K562 (cell line): ENCODE measurements around the gene MAP7D1. TPM values are rescaled to one million over a fixed set of nuclear protein-coding genes. Genes with fewer than 3 reads are reported as not detected.

Experiments
- ATAC-seq: fragments of 200-7000 bp; cut with Tn5 transposase; 3 replicates; pipeline ENCODE4 v1.9.1; 2020; ENCODE audit warnings: moderate library complexity
- BruUV-seq: library from RNA; stranded (reverse); fragments of 400-500 nt; replicated peaks from 2 replicates; lab custom pipeline; 2021; lab: Mats Ljungman, UMichigan
- CTCF ChIA-PET: fragments of 300-600 bp; formaldehyde crosslinking; extraction: SDS; loops from one replicate; lab custom pipeline; 2021; ENCODE audit warnings: low intra/inter-chr PET ratio; lab: Yijun Ruan, JAX
- POLR2A ChIA-PET: fragments of 300-600, 350-650 bp; sonication (Branson Sonifier 250); formaldehyde crosslinking; extraction: SDS; loops from one replicate; lab custom pipeline; 2021; ENCODE audit warnings: antibody characterized with exemption, inconsistent platforms; lab: Yijun Ruan, JAX
- DNase-seq, 4 experiments: peaks; one replicate each; pipeline versions ENCODE4 v3.0.0 to v3.0.0-alpha.2; 2011 to 2018; ENCODE audit warnings: low spot score in 3 of 4, mixed read lengths in 3 of 4; ENCODE audit errors: extremely low read depth in 1 of 4
- FAIRE-seq: peaks from 2 replicates; lab custom pipeline; 2011; peaks lifted over from hg19 to GRCh38; lab: Jason Lieb, UNC
- H2AFZ ChIP-seq: 2 replicates; pipeline ENCODE4 v1.6.0; 2011; ENCODE audit warnings: low read depth, low read length, control low read depth, inconsistent platforms
- H3K27ac ChIP-seq: fragments of 200-600 bp; 3 replicates; pipeline ENCODE4 v1.8.0; 2011; ENCODE audit warnings: low read depth, mild to moderate bottlenecking, control low read depth, inconsistent platforms, low read length, moderate library complexity, mixed read lengths; ENCODE audit errors: extremely low read depth
- H3K27me3 ChIP-seq, 2 experiments: fragments of 300-600 bp in 1 of 2; 2 replicates in 1 of 2; 3 replicates in 1 of 2; pipeline versions ENCODE4 v1.6.0 to v1.8.0; 2011; ENCODE audit warnings: inconsistent platforms in 2 of 2, low read length in 2 of 2, mild to moderate bottlenecking in 1 of 2, mixed read lengths in 1 of 2, moderate library complexity in 1 of 2; ENCODE audit not compliant: control insufficient read depth in 2 of 2, insufficient read depth in 2 of 2
- H3K36me3 ChIP-seq: fragments of 300-600 bp; 3 replicates; pipeline ENCODE4 v1.8.0; 2011; ENCODE audit warnings: mild to moderate bottlenecking, low read length, inconsistent platforms; ENCODE audit not compliant: control insufficient read depth, insufficient read depth
- H3K4me1 ChIP-seq, 2 experiments: fragments of 200-600 bp in 1 of 2; replicated peaks in 1 of 2; 2 replicates in 1 of 2; 3 replicates in 1 of 2; pipeline versions ENCODE4 v1.5.1 to v1.8.0; 2011; ENCODE audit warnings: inconsistent platforms in 2 of 2, low read length in 2 of 2, mild to moderate bottlenecking in 1 of 2, mixed read lengths in 1 of 2, moderate library complexity in 1 of 2; ENCODE audit not compliant: control insufficient read depth in 2 of 2, insufficient read depth in 2 of 2
- H3K4me2 ChIP-seq: 2 replicates; pipeline ENCODE4 v1.6.1; 2011; ENCODE audit warnings: low read length, control low read depth, inconsistent platforms, mixed read lengths; ENCODE audit not compliant: insufficient read depth
- H3K4me3 ChIP-seq: fragments of 200-600 bp; sonication (generic), shearing (Covaris generic); 2 replicates; pipeline ENCODE4 v1.5.1; 2016; ENCODE audit warnings: control low read depth, inconsistent platforms
- H3K79me2 ChIP-seq: fragments of 200-600 bp; 3 replicates; pipeline ENCODE4 v1.8.0; 2011; ENCODE audit warnings: low read length, inconsistent platforms; ENCODE audit not compliant: control insufficient read depth, insufficient read depth
- H3K9ac ChIP-seq, 2 experiments: 2 replicates each; pipeline versions ENCODE4 v1.6.0 to v1.6.1; 2011; ENCODE audit warnings: low read depth in 2 of 2, low read length in 2 of 2, control low read depth in 1 of 2, inconsistent platforms in 1 of 2, mild to moderate bottlenecking in 1 of 2, mixed read lengths in 1 of 2; ENCODE audit not compliant: insufficient read depth in 1 of 2
- H3K9me1 ChIP-seq: one replicate; pipeline ENCODE4 v1.6.0; 2011; ENCODE audit warnings: inconsistent platforms, mild to moderate bottlenecking, low read length, moderate library complexity; ENCODE audit not compliant: control insufficient read depth, insufficient read depth
- H3K9me3 ChIP-seq: replicated peaks from 2 replicates; pipeline ENCODE4 v1.5.1; 2011; ENCODE audit warnings: low read depth, low read length, inconsistent platforms; ENCODE audit not compliant: control insufficient read depth, insufficient read depth
- H4K20me1 ChIP-seq: replicated peaks from 2 replicates; pipeline ENCODE4 v1.6.1; 2011; ENCODE audit warnings: low read length, inconsistent platforms, mixed read lengths; ENCODE audit not compliant: control insufficient read depth, insufficient read depth
- EGR1 ChIP-seq: fragments of 450-650 bp; conservative IDR thresholded peaks from 2 replicates; pipeline ENCODE4 v1.6.1; 2017; ENCODE audit warnings: mild to moderate bottlenecking
- FOXP1 ChIP-seq: sonication (generic); formaldehyde crosslinking; IDR thresholded peaks from 2 replicates; pipeline ENCODE4 v1.8.0; 2022; ENCODE audit warnings: mild to moderate bottlenecking, missing genetic modification reagents
- HNRNPH1 ChIP-seq: fragments of 200-400 bp; formaldehyde crosslinking; optimal IDR thresholded peaks from 2 replicates; pipeline ENCODE3; 2017; ENCODE audit warnings: low read depth, mild to moderate bottlenecking, low read length, moderate library complexity
- LARP7 ChIP-seq: fragments of 450-650 bp; IDR thresholded peaks from 2 replicates; pipeline ENCODE4 v1.6.1; 2016
- PHF8 ChIP-seq: fragments of 200-600 bp; sonication (generic); IDR thresholded peaks from 2 replicates; pipeline ENCODE4 v1.6.1; 2012; ENCODE audit warnings: mixed run types, mild to moderate bottlenecking, inconsistent platforms, low read length, moderate library complexity, borderline replicate concordance
- SPI1 ChIP-seq: IDR thresholded peaks from 2 replicates; pipeline ENCODE4 v1.6.1; 2011; ENCODE audit warnings: low read depth, low read length, control low read depth, borderline replicate concordance
- TEAD4 ChIP-seq, 2 experiments: sonication (generic) in 1 of 2; formaldehyde crosslinking in 1 of 2; IDR thresholded peaks; 2 replicates each; pipeline versions ENCODE4 v1.6.1 to v1.8.0; 2012 to 2022; ENCODE audit warnings: borderline replicate concordance in 1 of 2, inconsistent platforms in 1 of 2, low read length in 1 of 2, mild to moderate bottlenecking in 1 of 2, missing genetic modification reagents in 1 of 2
- TFAP4 ChIP-seq: sonication (generic); formaldehyde crosslinking; IDR thresholded peaks from 2 replicates; pipeline ENCODE4 v1.8.0; 2022; ENCODE audit warnings: missing genetic modification reagents, mild to moderate bottlenecking, moderate library complexity, borderline replicate concordance
- ZNF174 ChIP-seq: fragments of 250-450 bp; sonication (Bioruptor Pico); IDR thresholded peaks from 2 replicates; pipeline ENCODE4 v1.4.0; 2020; ENCODE audit warnings: mild to moderate bottlenecking
- ZNF280A ChIP-seq: fragments of 450-650 bp; IDR thresholded peaks from 2 replicates; pipeline ENCODE4 v1.6.1; 2018; ENCODE audit warnings: mild to moderate bottlenecking, low read depth; ENCODE audit not compliant: partially characterized antibody
- ZNF436 ChIP-seq: fragments of 250-450, 450-650 bp; sonication (Bioruptor Pico); formaldehyde crosslinking; IDR thresholded peaks from 2 replicates; pipeline ENCODE4 v1.7.0; 2020; ENCODE audit warnings: mild to moderate bottlenecking
- ZNF740 ChIP-seq, 3 experiments: fragments of 200-800 bp in 1 of 3; sonication (Bioruptor generic) in 1 of 3; sonication (generic) in 1 of 3; formaldehyde crosslinking in 1 of 3; IDR thresholded peaks; 2 replicates each; pipeline versions ENCODE4 v1.6.1 to v1.8.0; 2016 to 2022; ENCODE audit warnings: mild to moderate bottlenecking in 2 of 3, missing compliant biosample characterization in 2 of 3, missing genetic modification characterization in 2 of 3, missing genetic modification reagents in 1 of 3
- WGBS: fragments of 100-300 bp; shearing (Covaris generic); methylation state at CpG from one replicate; pipeline ENCODE4 v1.1.6; 2016; ENCODE audit warnings: low coverage, mixed read lengths; ENCODE audit not compliant: insufficient coverage; ENCODE audit errors: missing lambda C conversion rate; 5-methylcytosine and 5-hydroxymethylcytosine counted together
- in situ Hi-C: fragments of 300-500 bp; cut with MboI; formaldehyde crosslinking; loops from 4 replicates; pipeline ENCODE4 v1.15.0; 2018; ENCODE audit warnings: inconsistent platforms, mixed read lengths
- intact Hi-C: fragments of 100-400 bp; cut with micrococcal nuclease; formaldehyde crosslinking; loops from 2 replicates; pipeline ENCODE4 v1.14.2; 2022
- polyA plus RNA-seq, 8 experiments: library from polyadenylated mRNA; depleted of rRNA in 4 of 8; stranded (reverse) in 5 of 8; unstranded in 3 of 8; fragments of >200 nt; fragmentation: Nextera tagmentation in 2 of 8; fragmentation: Illumina TruSeq in 1 of 8; extraction: Ambion mirVana in 2 of 8; extraction: Trizol in 1 of 8; gene quantifications; 2 replicates each; pipeline versions ENCODE4 v1.2.1 to v1.2.3, GENCODE V29; 2011 to 2014; ENCODE audit warnings: inconsistent platforms in 1 of 8, missing spikeins in 1 of 8
- total RNA-seq, 7 experiments: library from RNA; depleted of rRNA in 6 of 7; stranded (reverse); fragments of >200 nt in 6 of 7; fragmentation: Illumina TruSeq in 2 of 7; extraction: Trizol in 2 of 7; gene quantifications; 2 replicates each; pipeline versions ENCODE4 v1.2.1 to v1.2.3, GENCODE V29; 2011 to 2021; ENCODE audit warnings: low replicate concordance in 1 of 7
- TF ChIP-seq, protein P1 (sequence below): fragments of 450-650 bp; formaldehyde crosslinking; IDR thresholded peaks from 2 replicates; pipeline ENCODE4 v1.4.0; 2020; ENCODE audit warnings: mild to moderate bottlenecking, moderate library complexity

MAP7D1 gene
- total and polyA plus RNA-seq, 9 of the 15 experiments (the other 6 are each of a cell fraction or from before 2014, with no cell fraction given), result 3.6 to 108 (median 34.5) TPM

- no peak overlapping the region; the same call in 2 of the 3 replicates for H3K27ac ChIP-seq
- peaks cover 0 to 10% of the 10 kb centered on the region in 2 experiments; a peak in 1 of 5 replicates for H3K27me3 ChIP-seq
- no peaks in the 10 kb centered on the region for H3K9me3 ChIP-seq
- H2AFZ ChIP-seq, result no peak overlapping the region
- no peaks in the 10 kb centered on the region for H3K36me3 ChIP-seq
- H4K20me1 ChIP-seq, result no peaks in the 10 kb centered on the region
- peak overlapping the region in 1 of 2 experiments; percentile 29; a peak in 1 of 4 replicates for H3K9ac ChIP-seq
- H3K9me1 ChIP-seq, result no peaks in the 10 kb centered on the region
- ATAC-seq (no peak), DNase-seq (peak in 2 of 4 experiments; percentile 45 to 48), FAIRE-seq (no peak)
- H3K4me3 ChIP-seq, result no peak overlapping the region
- no peak overlapping the region for H3K4me2 ChIP-seq
- 44% methylated on average over 6 of the region's 7 CpGs for WGBS
- ChIA-PET CTCF (interaction anchor here (1.3 kb wide), 1 partner anchor 27 kb away, joined by 5 read pairs; no protein-coding TSS in a partner anchor), POLR2A (interaction anchor here (1.5 to 2.3 kb wide), 2 partner anchors 9 to 180 kb away, joined by 3 to 19 read pairs; partner anchors contain the start of gene SH3D21)
- no TSS peak for BruUV-seq
- intact Hi-C loops, result no loop called here
- in situ Hi-C loops, result no loop called here
- no peaks in the 10 kb centered on the region for H3K79me2 ChIP-seq
- H3K4me1 ChIP-seq, result peaks cover 16 to 42% of the 10 kb centered on the region in 2 experiments
- peak; percentile 56; the same call in 1 of the 2 replicates for TF ChIP-seq TEAD4 (IDR thresholded peaks at IDR 0.05; ENCODE audit: low read length)
- TF ChIP-seq TEAD4 (CRISPR knock-in tag; IDR thresholded peaks at IDR 0.05; ENCODE audit: borderline replicate concordance), result no peak
- TF ChIP-seq, protein P1, sequence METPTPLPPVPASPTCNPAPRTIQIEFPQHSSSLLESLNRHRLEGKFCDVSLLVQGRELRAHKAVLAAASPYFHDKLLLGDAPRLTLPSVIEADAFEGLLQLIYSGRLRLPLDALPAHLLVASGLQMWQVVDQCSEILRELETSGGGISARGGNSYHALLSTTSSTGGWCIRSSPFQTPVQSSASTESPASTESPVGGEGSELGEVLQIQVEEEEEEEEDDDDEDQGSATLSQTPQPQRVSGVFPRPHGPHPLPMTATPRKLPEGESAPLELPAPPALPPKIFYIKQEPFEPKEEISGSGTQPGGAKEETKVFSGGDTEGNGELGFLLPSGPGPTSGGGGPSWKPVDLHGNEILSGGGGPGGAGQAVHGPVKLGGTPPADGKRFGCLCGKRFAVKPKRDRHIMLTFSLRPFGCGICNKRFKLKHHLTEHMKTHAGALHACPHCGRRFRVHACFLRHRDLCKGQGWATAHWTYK (CRISPR knock-in tag), result no peak
- TF ChIP-seq TFAP4 (CRISPR knock-in tag), result peak; percentile 3; the same call in 1 of the 2 replicates
- no peak for TF ChIP-seq FOXP1 (CRISPR knock-in tag)
- TF ChIP-seq ZNF280A, result peak; percentile 31
- TF ChIP-seq LARP7, result 0 out of 2 replicates have a peak, but pooled peaks have one; percentile 17
- no peak for TF ChIP-seq ZNF174 (CRISPR knock-in tag)
- no peak for TF ChIP-seq ZNF436
- TF ChIP-seq PHF8, result no peak; the same call in 1 of the 2 replicates
- no peak; the same call in 1 of the 2 replicates for TF ChIP-seq ZNF740 (CRISPR knock-in tag; IDR thresholded peaks at IDR 0.05)
- peak in 1 of 2 experiments; percentile 47; a peak in 1 of 4 replicates for TF ChIP-seq ZNF740 (tag; IDR thresholded peaks at IDR 0.05)
- no peak for TF ChIP-seq SPI1
- peak; percentile 94 for TF ChIP-seq EGR1
- no peak for TF ChIP-seq HNRNPH1
Observed at GRCh38 chr1:36126797-36127500, 29.0 kb upstream of the MAP7D1 start.
